Putamen (tissue), 1 donor: ENCODE measurements around the gene URI1.
"Not testable (repeated sequence)": the region's sequence is repeated elsewhere in the genome, so short reads cannot be mapped to it uniquely, and the experiment has no call there.

Source experiments
- DNase-seq: peaks from one replicate; pipeline ENCODE4 v3.0.0-alpha.2; 2016; ENCODE audit warnings: low spot score

URI1 gene

DNA sequence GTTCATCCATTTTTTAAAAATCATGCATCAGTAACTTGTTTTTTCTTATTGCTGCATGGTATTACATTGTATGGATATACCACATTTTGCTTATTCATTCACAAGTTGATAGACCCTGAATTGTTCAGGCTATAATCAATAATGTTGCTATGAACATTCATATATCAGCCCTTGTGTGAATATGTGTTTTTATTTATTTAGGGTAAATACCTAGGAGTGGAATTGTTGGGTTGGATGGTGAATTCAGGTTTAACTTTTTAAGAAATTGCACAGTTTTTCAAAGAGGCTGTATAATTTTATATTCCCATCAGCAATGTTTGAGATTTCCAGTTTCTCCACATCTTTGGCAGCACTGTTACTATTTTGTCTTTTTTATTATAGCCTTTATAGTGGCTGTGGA, 82.1 kb downstream of the URI1 start:
- DNase-seq = no peak

DNA sequence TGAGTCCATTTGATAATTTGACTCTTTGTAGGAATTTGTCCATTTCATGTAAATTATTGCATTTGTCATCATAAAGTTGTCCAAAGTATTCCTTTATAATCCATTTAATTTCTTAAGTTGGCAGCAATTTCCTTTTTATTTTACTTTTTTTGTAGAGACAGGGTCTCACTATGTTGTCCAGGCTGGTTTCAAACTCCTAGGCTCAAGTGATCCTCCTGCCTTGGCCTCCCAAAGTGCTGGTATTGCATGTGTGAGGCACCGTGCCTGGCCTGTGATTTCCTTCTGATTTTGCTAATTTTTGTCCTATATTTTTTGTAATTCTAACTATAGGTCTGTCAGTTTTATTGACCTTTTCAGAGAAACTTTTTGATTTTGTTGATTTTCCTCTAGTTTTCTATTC, 84.9 kb downstream of the URI1 start:
- DNase-seq = no peak

DNA sequence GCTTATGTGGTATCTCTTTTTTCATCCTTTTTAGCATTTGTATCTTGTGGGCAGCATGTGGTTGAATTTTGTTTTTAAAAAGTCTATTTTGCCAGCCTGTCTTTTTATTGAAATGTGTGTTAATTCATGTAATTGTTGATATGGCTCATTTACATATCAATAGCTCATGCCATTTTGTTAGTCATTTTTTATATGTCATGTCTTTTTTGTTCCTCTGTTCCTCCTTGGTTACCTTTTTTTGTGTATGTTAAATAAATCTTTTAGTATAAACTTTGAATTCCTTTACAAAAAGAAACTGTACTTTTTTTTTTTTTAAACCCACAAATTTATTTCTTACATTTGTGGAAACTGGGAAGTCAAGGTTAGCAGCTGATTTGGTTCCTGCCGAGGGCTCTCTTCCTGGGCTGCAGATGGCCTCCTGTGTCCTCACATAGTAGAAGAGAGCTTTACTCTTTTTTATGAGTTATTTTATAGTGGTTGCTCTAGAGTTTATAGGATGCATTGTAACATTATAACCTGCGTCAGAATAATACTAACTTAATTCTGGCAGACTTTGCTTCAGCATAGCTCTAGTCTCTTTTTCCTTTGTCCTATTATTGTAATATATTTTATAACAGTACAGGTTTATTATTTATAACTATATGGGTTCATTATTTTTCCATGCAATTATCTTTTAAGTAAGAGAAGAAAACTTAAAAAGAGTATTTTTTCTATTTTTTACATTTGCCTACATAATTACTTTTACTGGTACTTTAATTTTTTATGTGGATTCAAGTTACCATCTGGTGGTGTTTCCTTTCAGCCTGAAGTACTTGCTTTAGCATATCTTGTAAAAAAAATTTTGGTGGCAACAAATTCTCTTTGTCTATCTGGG, 86.3 kb downstream of the URI1 start:
- no peak for DNase-seq

DNA sequence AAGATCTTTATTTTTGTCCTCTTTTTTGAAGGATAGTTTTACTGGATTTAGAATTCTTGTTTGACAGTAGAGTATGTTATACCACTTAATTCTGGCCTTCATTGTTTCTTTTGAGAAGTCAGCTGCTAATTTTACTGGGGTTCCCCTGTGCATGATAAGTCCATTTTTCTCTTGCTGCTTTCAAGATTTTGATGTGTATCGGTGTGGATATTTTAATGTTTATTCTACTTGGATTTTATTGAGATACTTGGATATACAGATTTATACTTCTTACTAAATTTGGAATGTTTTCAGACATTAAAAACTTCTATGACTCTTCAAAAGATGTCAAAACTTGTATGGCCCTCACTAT, 86.9 kb downstream of the URI1 start:
- no peak for DNase-seq

DNA sequence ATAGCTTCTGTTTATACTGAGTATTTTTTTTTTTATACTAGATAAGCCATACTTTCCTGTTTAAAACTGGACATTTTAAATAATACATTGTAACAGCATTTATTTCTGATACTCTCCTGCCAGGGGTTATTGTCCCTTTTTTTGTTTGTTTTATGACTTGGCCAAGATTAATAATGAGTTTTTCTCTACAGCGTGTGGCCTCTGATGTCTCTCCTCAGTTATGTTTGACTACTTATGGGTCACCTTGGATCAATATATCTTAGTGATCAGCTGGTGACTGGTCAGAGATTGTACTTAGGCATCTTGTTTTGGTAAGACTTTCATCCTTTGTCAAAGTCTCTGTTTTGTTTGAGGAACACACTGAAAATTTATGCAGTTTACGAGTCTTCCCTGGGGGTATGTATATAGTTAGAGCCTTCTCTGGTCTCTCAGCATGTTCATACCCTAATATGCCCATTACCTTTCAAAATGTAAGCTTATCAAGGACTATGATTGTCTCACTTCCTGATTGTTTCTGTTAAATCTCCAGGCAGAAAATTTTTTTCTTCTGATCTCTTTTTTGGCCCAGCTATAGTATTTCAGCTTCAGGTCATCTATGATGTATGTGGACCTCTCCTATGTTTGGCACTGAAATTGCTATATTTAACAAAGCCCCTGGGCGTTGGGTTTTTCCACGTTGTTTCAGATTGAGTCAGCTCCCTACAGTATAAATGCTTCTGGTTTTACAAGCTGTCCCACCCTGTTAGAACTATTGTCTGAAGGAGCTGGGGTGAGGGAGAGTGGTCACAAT, 87.9 kb downstream of the URI1 start:
- DNase-seq = no peak

DNA sequence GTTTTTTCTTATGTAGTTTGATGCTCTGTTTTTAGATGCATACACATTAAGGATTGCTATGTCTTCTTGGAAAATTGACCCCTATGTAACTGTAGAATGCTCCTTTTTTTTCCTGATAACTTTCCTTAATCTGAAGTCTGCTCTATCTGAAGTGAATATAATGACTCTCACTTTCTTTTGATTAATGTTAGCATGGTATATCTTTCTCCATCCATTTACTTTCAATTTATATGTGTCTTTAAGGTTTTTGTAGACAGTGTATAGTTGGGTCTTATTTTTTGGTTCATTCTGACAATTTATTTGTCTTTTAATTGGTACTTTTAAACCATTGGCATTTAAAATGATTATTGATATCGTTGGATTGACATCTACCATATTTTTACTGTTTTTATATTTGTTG, 92.3 kb downstream of the URI1 start:
- DNase-seq = no peak

DNA sequence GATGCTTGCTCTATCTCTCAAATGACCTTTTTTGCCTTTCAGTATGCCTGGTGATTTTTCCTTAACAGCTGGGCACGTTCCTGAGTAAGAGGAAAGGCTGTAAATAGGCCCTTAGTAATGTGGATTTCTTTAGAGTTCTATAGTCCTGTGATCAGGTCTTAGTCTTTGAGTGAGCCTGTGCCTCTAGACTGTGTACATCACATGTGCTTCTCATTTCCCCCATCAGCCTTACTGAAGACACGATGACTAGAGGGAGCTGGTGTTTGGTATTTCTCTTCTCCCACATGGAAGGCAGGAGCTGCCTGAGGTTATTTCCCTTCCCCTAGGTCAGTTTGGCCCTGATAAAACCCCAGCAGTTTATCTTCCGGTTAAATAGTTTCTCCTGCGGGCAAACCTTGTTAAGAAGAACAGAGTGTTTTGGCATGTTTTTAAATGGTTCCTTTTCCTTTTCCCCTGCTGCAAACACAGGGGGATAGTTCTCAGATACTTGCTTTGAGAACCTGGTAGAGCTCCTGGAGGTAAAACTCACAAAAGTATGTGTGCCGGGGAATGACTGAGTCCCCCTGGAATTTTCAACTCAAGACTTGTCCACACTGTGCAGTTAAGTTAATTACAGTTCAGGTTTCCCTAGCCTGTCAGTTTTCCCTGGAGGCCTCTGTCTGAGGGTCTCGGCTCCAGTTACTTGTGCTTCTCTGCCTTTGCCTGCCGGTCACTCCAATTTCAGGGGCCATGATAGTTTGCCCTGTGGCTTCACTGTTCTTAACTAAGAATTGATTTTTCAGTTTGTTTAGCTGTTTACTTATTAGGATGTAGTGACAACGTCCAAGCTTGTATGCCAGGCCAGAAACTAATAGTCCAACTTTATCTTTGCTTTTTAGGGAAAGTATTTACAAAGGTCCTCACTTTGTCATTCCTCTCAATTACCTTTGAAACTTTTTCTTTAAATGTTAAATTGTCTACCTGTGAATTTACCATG, 94.4 kb downstream of the URI1 start:
- DNase-seq = no peak

DNA sequence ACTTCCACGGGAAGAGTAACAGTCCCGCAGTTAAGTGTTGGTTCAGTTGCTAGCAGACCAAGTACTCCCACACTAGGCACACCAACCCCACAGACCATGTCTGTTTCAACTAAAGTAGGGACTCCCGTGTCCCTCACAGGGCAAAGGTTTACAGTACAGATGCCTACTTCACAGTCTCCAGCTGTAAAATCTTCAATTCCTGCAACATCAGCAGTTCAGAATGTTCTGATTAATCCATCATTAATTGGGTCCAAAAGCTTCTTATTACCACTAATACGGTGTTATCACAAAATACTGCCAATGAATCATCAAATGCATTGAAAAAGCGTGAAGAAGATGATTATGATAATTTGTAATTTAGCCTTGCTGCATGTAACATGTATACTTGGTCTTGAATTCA, 95.8 kb downstream of the URI1 start:
- DNase-seq = no peak

DNA sequence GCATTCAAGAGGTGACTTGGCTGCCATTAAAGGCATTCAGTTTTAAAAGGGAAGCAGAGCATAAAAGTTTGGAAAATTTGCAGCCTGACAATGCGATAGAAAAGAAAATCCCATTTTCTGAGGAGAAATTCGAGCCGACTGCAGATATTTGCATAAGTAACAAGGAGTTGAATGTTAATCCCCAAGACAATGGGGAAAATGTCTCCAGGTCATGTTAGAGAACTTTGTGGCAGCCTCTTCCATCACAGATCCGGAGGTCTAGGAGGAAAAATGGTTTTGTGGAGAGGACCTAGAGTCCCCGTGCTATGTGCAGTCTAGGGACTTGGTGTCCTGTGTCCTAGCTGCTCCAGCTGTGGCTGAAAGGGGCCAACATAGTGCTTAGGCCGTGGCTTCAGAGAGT, 99.9 kb downstream of the URI1 start:
- DNase-seq = not testable (repeated sequence)

DNA sequence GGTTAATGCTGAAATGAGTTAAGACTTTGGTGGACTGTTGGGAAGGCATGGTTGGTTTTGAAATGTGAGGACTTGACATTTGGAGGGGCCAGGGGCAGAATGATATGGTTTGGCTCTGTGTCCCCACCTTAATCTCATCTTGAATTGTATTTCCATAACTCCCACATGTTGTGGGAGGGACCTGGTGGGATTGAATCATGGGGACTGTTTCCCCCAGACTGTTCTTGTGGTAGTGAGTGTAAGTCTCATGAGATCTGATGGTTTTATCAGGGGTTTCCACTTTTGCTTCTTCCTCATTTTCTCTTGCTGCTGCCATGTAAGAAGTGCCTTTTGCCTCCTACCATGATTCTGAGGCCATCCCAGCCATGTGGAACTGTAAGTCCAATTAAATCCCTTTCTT, 101.0 kb downstream of the URI1 start:
- DNase-seq = not testable (repeated sequence)

DNA sequence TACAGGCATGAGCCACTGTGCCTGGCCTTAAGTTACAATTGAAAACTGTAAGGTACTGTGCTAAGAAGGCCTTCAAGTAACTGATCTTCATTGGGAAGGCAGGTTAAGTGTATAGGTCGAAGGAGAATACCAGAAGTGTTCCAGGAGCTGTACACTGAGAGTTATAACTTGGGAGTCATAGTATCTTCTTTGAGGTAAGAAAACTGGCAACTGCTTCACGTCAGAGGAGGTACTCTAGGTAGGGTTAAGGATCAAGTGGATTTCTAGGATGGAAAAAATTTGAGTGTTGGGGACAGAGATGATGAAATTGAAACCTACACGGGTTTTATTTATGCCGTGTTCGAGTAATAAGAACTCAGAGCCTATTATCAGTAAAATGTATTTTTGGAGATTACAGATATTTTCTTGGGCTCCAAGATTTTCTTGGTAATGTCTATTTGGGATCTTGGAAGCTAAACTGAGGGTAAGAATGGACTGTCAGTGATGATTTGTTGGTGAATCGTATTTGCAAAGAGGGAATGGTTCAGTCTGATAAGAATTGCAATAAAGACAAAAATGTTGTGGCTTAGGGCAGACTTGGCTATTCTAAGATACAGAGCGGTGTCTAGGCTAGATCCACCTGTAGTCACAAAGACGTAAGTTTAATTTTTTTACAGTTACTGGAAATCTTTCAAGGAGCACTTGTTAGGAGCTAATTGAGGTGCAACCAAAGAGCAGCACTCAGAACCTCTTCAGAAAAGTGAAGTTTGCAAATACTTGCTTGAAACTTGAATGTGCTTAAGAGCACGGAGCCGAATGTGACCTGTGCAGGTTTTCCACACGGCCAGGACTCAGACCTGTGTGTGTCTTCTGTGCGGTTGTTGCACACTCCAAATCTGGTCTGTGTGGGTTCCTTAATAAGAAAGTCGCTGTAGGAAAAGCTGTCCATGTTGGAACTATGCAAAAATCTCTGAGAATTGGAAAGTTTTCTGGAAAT, 102.5 kb downstream of the URI1 start:
- DNase-seq = no peak

DNA sequence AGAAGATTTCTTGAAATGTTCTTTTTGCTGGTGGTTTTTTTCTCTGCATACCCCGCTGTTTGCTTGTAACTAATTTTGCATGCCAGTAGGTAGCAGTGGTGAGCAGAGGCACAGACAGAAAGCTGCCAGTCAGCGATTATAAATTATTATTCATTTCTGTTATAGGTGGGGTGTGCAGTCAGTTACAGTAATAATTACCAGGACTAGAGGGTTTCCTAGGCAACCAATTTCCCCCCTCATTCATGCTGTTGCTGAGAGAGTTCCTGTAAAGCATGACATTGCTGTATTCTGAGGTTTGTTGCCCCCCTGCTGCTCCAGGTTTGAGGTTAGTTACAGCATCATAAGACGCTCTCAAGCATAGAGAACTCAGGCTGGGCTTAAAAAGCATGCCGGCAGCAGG, 104.5 kb downstream of the URI1 start:
- peak; percentile 64 for DNase-seq

DNA sequence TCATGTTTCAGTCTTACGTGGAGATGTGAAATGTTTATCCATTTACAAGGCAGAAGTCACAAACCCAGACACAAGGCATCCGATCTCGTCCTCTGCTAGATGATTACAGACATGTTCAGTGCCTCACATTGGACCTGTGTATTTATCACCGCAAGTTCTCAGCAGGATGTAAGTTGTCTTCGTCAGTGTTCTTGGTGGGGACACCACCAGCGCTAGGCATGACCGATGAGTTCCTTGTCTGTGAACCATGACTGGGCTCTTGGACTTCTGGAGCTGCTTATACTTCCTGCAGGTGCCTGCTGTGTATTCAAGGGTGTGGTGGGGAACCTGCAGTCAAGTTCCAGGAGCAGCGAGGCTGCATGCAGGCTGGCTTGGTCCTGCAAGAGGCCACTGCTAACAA, 105.4 kb downstream of the URI1 start:
- DNase-seq = no peak

DNA sequence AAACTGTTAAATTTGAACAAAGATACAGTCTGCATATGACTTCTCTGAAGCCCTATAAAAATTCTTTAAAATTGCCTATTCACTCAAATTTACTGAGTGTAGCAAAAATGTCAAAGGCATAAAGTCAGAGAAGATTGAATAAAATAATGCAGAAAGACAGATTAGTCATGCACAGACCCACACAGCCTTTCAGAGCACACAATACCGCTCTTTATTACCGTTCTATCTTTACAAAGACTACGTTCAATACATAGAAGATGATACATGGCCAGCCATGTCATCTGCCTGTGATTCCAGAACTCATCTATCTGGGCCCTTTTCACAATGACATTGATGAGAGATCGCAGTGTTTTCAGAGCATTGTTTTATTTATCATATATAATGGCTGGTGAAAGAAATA, 107.2 kb downstream of the URI1 start:
- peak; percentile 84 for DNase-seq

DNA sequence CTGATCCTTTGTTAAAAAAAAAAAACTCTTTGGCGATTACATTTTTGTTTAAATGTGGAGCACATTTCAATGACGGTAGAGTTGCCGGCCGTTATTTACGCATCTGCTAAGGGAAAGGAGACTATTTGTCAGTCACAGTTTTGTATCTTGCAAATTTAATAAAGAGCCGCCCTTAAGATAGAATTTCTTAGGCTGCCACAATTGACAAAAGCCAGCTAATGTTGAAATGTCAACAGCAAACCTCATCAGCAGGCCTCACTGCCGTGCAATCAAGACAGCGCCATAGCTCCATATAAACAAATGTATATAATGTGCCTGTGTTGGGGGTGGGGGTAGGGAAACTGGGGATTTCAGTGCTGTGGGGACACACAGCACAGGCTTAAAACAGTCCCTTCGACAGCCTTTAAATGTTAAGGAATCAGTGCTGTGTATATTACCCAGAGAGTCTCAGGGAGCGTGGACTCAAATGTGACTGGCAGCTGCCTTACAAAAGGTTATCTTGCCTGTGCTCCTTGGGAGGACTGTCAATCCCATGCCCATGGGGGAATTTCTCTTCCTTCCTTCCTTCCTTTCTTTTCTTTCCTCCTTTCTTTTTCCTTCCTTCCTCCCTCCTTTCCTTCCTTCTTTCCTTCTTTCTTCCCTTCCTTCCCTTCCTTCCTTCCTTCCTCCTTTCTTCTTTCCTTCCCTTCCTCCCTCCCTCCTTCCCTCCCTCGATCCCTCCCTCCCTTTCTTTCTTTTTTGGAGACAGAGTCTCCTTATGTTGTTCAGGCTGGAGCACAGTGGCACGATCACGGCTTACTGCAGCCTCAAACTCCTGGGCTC, 108.0 kb downstream of the URI1 start:
- DNase-seq = no peak

DNA sequence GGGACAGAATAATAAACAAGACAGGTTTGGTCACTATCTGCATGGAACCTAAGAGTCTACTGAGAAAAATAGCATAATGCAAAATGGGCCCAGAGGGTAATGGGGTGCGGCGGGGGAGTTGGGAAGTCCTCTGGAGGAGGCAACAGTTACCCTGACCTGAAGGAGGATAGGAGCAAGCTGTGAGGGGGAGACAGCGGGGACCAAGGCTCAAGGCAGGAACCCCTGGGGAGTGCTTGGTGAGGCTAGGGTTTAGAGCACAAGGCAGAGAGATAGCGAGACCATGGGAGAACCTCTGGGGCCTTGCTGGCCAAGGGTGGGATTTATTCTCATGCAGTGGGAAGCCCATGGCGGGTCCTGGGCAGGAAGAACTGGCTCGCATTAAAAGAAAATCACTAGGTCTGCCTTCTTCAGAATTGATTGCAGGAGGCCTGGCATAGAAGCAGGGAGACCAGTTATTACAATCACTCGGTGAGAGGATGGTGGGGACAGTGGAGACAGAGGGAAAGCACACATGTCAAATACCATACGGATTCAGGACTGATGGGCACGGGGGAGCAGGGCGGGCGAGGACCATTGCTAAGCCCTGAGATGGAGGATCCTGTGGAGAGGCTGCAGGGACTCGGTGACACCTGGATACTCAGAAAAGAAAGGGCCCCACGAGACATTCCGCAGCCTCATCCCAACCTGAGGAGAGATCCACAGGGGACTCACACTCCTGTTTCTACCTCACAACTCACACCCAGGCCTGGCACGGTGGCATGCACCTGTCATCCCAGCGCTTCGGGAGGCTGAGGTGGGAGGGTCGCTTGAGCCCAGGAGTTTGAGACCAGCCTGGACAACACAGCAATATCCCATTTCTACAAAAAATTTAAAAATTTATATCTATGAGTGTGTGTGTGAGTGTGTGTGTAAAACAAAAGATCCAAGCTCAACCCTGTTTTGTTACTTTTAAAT, 110.4 kb downstream of the URI1 start:
- no peak for DNase-seq

DNA sequence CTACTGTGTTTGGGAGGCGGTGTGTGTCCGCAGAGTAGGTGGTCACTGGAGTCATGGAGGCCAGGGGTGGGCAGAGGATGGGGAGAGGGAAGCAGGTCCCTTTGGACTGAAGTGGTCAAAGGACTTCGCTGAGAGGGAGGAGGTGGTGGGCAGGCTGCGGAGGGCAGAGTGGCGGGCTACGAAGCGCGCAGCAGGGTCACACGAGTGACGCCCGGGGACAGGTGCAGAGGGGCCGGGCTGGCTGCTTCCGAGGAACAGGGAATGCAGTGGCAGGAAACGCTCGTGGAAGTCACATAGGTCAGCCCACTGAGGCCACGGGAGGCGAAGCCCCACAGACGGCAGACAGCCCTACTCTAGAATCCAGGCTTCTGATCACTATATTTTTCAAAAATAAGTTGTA, 111.5 kb downstream of the URI1 start:
- no peak for DNase-seq

DNA sequence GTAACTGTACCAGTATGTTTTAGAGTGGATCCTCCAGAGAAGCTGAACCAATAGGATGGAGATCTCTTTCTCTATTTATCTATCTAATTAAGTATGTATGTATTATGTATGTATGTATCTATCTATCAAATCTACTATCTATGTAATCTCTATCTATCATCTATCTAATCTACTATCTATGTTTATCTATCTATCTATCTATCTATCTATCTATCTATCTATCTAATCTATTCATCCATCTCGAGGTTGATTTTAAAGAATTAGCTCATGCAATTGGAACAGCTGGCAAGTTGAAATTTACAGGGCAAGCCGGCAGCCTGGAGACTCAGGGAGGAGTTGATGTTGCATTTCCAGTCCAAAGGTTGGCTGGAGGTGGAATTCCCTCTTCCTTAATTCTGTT, 112.2 kb downstream of the URI1 start:
- DNase-seq = no peak

DNA sequence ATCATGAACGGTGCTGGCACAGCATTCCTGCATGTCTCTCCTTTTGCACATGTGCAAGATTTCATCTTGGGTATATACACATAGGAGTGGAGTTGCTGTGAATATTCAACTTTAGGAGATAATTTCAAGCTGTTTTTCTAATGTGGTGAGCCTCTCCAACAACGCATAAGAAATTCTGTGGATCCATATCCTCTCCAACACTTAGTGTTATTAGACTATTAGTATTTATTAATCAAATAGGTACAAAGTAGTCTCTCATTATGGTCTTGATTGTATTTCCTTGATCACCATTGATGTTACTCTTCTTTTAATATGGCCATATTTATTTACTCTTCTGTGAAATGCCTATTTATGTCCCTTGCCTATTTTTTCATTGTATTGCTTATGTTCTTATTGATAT, 114.5 kb downstream of the URI1 start:
- DNase-seq = no peak
